Activated CD4-positive, alpha-beta memory T cell treated with anti-CD3 and anti-CD28 coated beads, Interleukin-2, amount 10 ng/mL, durations not matched to agents 7 days and 5 days (primary cell): ENCODE results near the gene SLC12A9. TPM values are rescaled to one million over a fixed set of nuclear protein-coding genes. Genes with fewer than 3 reads are reported as not detected.
"Not testable (repeated sequence)": the region's sequence is repeated elsewhere in the genome, so short reads cannot be mapped to it uniquely, and the experiment has no call there.

Experiments
- CTCF ChIA-PET: fragments of 350-600 bp; sonication (Branson Sonifier 250); formaldehyde crosslinking; loops from one replicate; lab custom pipeline; 2021; ENCODE audit warnings: antibody characterized with exemption, inconsistent platforms; lab: Charles Lee
- POLR2A ChIA-PET: fragments of 350-600 bp; sonication (Branson Sonifier 250); formaldehyde crosslinking; loops from one replicate; lab custom pipeline; 2021; ENCODE audit warnings: antibody characterized with exemption; lab: Charles Lee
- DNase-seq: peaks from one replicate; pipeline ENCODE4 v3.0.0-alpha.2; 2020
- H3K27ac Mint-ChIP-seq: one replicate; pipeline ENCODE4 v1.8.0; 2021; ENCODE audit warnings: mild to moderate bottlenecking, mixed read lengths
- H3K27me3 Mint-ChIP-seq: one replicate; pipeline ENCODE4 v1.8.0; 2021; ENCODE audit warnings: mixed read lengths
- H3K36me3 Mint-ChIP-seq: one replicate; pipeline ENCODE4 v1.8.0; 2021; ENCODE audit warnings: low read depth, mixed read lengths
- H3K4me1 Mint-ChIP-seq: one replicate; pipeline ENCODE4 v1.8.0; 2021; ENCODE audit warnings: mixed read lengths
- H3K4me3 Mint-ChIP-seq: one replicate; pipeline ENCODE4 v1.8.0; 2021; ENCODE audit warnings: mild to moderate bottlenecking, mixed read lengths
- H3K9me3 Mint-ChIP-seq: one replicate; pipeline ENCODE4 v1.8.0; 2021; ENCODE audit warnings: mixed read lengths
- total RNA-seq, 2 experiments: library from RNA; stranded (reverse); gene quantifications; one replicate each; pipeline ENCODE4 v1.2.3, GENCODE V29; 2021

The SLC12A9 gene
- total RNA-seq, 2 experiments from 2014 or later: 34.0 to 36.3 TPM

- Mint-ChIP-seq H3K27ac (no peak overlapping the region), H3K27me3 (peaks cover 31% of the 10 kb centered on the region), H3K4me3 (no peak overlapping the region), H3K36me3 (no peaks in the 10 kb centered on the region), H3K4me1 (peaks cover 18% of the 10 kb centered on the region), H3K9me3 (no peaks in the 10 kb centered on the region)
- CTCF ChIA-PET: interaction anchor here (1.4 to 5.2 kb wide), 2 partner anchors 10 to 159 kb away, joined by 6 to 23 read pairs; partner anchors contain the start of gene UFSP1
- no peak for DNase-seq
- POLR2A ChIA-PET: no interaction called here
Observed at GRCh38 chr7:100899432-100899831, 46.9 kb downstream of the SLC12A9 start.

GRCh38 chr7:100900978-100901377 is 48.5 kb downstream of the SLC12A9 start:
- DNase-seq: no peak
- POLR2A ChIA-PET: no interaction called here
- Mint-ChIP-seq H3K27ac (no peak overlapping the region), H3K36me3 (no peaks in the 10 kb centered on the region), H3K9me3 (no peaks in the 10 kb centered on the region), H3K27me3 (peaks cover 28% of the 10 kb centered on the region), H3K4me3 (no peak overlapping the region), H3K4me1 (peaks cover 15% of the 10 kb centered on the region)
- CTCF ChIA-PET: interaction anchor here (2.0 to 5.2 kb wide), 2 partner anchors 158 to 176 kb away, joined by 6 to 23 read pairs; no protein-coding TSS in a partner anchor

GRCh38 chr7:100901921-100902332 is 49.4 kb downstream of the SLC12A9 start:
- CTCF ChIA-PET: interaction anchor here (0.6 to 5.2 kb wide), 5 partner anchors 10 to 220 kb away, joined by 3 to 23 read pairs (median 4); no protein-coding TSS in a partner anchor
- POLR2A ChIA-PET: interaction anchor here (0.9 kb wide), 1 partner anchor 40 kb away, joined by 3 read pairs; no protein-coding TSS in a partner anchor
- no peak overlapping the region for H3K27ac Mint-ChIP-seq

GRCh38 chr7:100902638-100903037 is 50.1 kb downstream of the SLC12A9 start:
- DNase-seq: no peak
- POLR2A ChIA-PET: no interaction called here
- H3K27me3 Mint-ChIP-seq: peaks cover 17% of the 10 kb centered on the region
- H3K4me3 Mint-ChIP-seq: no peak overlapping the region
- no peak overlapping the region for H3K27ac Mint-ChIP-seq
- no peaks in the 10 kb centered on the region for H3K9me3 Mint-ChIP-seq
- CTCF ChIA-PET: interaction anchor here (5.2 kb wide), 1 partner anchor 156 kb away, joined by 23 read pairs; no protein-coding TSS in a partner anchor
- H3K36me3 Mint-ChIP-seq: no peaks in the 10 kb centered on the region
- H3K4me1 Mint-ChIP-seq: peaks cover 8% of the 10 kb centered on the region

More at GRCh38 chr7:100901921-100902332, 49.4 kb downstream of the SLC12A9 start:
- peaks cover 22% of the 10 kb centered on the region for H3K27me3 Mint-ChIP-seq
- H3K9me3 Mint-ChIP-seq: no peaks in the 10 kb centered on the region
- peaks cover 10% of the 10 kb centered on the region for H3K4me1 Mint-ChIP-seq
- DNase-seq: no peak
- H3K4me3 Mint-ChIP-seq: no peak overlapping the region
- H3K36me3 Mint-ChIP-seq: no peaks in the 10 kb centered on the region

- Mint-ChIP-seq H3K27ac (no peak overlapping the region), H3K36me3 (no peaks in the 10 kb centered on the region), H3K4me3 (no peak overlapping the region), H3K4me1 (no peaks in the 10 kb centered on the region), H3K9me3 (no peaks in the 10 kb centered on the region), H3K27me3 (peaks cover 8% of the 10 kb centered on the region)
- CTCF ChIA-PET: no interaction called here
- DNase-seq: no peak
- POLR2A ChIA-PET: no interaction called here
Observed at GRCh38 chr7:100908512-100908911, 56.0 kb downstream of the SLC12A9 start.

- H3K36me3 Mint-ChIP-seq, H3K9me3 Mint-ChIP-seq, H3K27me3 Mint-ChIP-seq, POLR2A ChIA-PET, DNase-seq, H3K27ac Mint-ChIP-seq, H3K4me3 Mint-ChIP-seq, H3K4me1 Mint-ChIP-seq: not testable (repeated sequence)
- CTCF ChIA-PET: interaction anchor here (0.6 to 1.0 kb wide), 2 partner anchors 40 to 58 kb away, joined by 4 read pairs; partner anchors contain the start of gene SLC12A9
Observed at GRCh38 chr7:100910443-100910842, 57.9 kb downstream of the SLC12A9 start.

- ChIA-PET CTCF (interaction anchor here (0.7 kb wide), 1 partner anchor 46 kb away, joined by 6 read pairs; no protein-coding TSS in a partner anchor), POLR2A (no interaction called here)
- no peaks in the 10 kb centered on the region for H3K36me3 Mint-ChIP-seq
- DNase-seq: no peak
- H3K4me1 Mint-ChIP-seq: no peaks in the 10 kb centered on the region
- H3K27ac Mint-ChIP-seq: no peak overlapping the region
- H3K9me3 Mint-ChIP-seq: no peaks in the 10 kb centered on the region
- peaks cover 9% of the 10 kb centered on the region for H3K27me3 Mint-ChIP-seq
- H3K4me3 Mint-ChIP-seq: no peak overlapping the region
Observed at GRCh38 chr7:100911484-100911883, 59.0 kb downstream of the SLC12A9 start.

- Mint-ChIP-seq H3K36me3 (no peaks in the 10 kb centered on the region), H3K9me3 (no peaks in the 10 kb centered on the region), H3K27me3 (peaks cover 10% of the 10 kb centered on the region), H3K27ac (no peak overlapping the region), H3K4me3 (no peak overlapping the region), H3K4me1 (no peaks in the 10 kb centered on the region)
- no peak for DNase-seq
- POLR2A ChIA-PET: no interaction called here
- CTCF ChIA-PET: no interaction called here
Observed at GRCh38 chr7:100914208-100914878, 61.8 kb downstream of the SLC12A9 start.

- DNase-seq: no peak
- no peaks in the 10 kb centered on the region for H3K4me1 Mint-ChIP-seq
- POLR2A ChIA-PET: no interaction called here
- H3K36me3 Mint-ChIP-seq: no peaks in the 10 kb centered on the region
- no peak overlapping the region for H3K27ac Mint-ChIP-seq
- H3K9me3 Mint-ChIP-seq: no peaks in the 10 kb centered on the region
- CTCF ChIA-PET: no interaction called here
- H3K4me3 Mint-ChIP-seq: no peak overlapping the region
- peaks cover 10% of the 10 kb centered on the region for H3K27me3 Mint-ChIP-seq
Observed at GRCh38 chr7:100914879-100915447, 62.5 kb downstream of the SLC12A9 start.

Other genes starting within 250 kb of the SLC12A9 start
- 10 to 100 TPM; 47.2 to 53.3 TPM for gene MOSPD3, start 240.2 kb upstream of the SLC12A9 start, total RNA-seq
- 1 to 10 TPM; 8.8 to 9.2 TPM for gene TFR2, start 211.2 kb upstream of the SLC12A9 start, total RNA-seq
- gene ACTL6B, start 196.3 kb upstream of the SLC12A9 start, total RNA-seq: not detected
- gene GNB2, start 179.0 kb upstream of the SLC12A9 start, total RNA-seq: 100 to 1,000 TPM; 263 to 266 TPM
- 10 to 100 TPM; 43.4 to 47.4 TPM for gene GIGYF1, start 158.5 kb upstream of the SLC12A9 start, total RNA-seq
- gene POP7, start 146.6 kb upstream of the SLC12A9 start, total RNA-seq: 10 to 100 TPM; 32.5 to 35.2 TPM
- gene EPO, start 132.2 kb upstream of the SLC12A9 start, total RNA-seq: not detected
- gene ZAN, start 119.1 kb upstream of the SLC12A9 start, total RNA-seq: not detected
- under 1 TPM; 0.60 TPM for gene EPHB4, start 25.2 kb upstream of the SLC12A9 start, total RNA-seq
- 10 to 100 TPM; 28.9 to 30.1 TPM for gene TRIP6, start 14.7 kb downstream of the SLC12A9 start, total RNA-seq
- gene SRRT, start 22.4 kb downstream of the SLC12A9 start, total RNA-seq: 100 to 1,000 TPM; 202 to 205 TPM
- 1 to 10 TPM; 2.1 to 3.0 TPM for gene UFSP1, start 37.0 kb downstream of the SLC12A9 start, total RNA-seq
- under 1 TPM in 1 of 2 experiments, not detected in 1; 0.13 TPM for gene ACHE, start 43.2 kb downstream of the SLC12A9 start, total RNA-seq
- gene MUC3A, start 96.8 kb downstream of the SLC12A9 start, total RNA-seq: under 1 TPM in 1 of 2 experiments, not detected in 1; 0.20 TPM
- gene MUC12, start 116.9 kb downstream of the SLC12A9 start, total RNA-seq: under 1 TPM in 1 of 2 experiments, not detected in 1; 0.50 TPM
- gene MUC17, start 167.4 kb downstream of the SLC12A9 start, total RNA-seq: not detected
- gene TRIM56, start 232.8 kb downstream of the SLC12A9 start, total RNA-seq: 10 to 100 TPM; 72.6 to 72.7 TPM